NT2/D1 (cell line): ENCODE measurements around the gene KTN1.

Source experiments
- DNase-seq: peaks from one replicate; pipeline ENCODE4 v3.0.0-alpha.2; 2011; ENCODE audit warnings: low read depth, low spot score
- H3K27me3 ChIP-seq: 2 replicates; pipeline ENCODE4 v1.6.0; 2011; ENCODE audit warnings: mild to moderate bottlenecking; ENCODE audit not compliant: insufficient read length, insufficient read depth
- H3K36me3 ChIP-seq: 2 replicates; pipeline ENCODE4 v1.6.1; 2011; ENCODE audit warnings: mild to moderate bottlenecking, low read length, mixed read lengths; ENCODE audit not compliant: insufficient read depth, insufficient read length
- H3K4me1 ChIP-seq: 2 replicates; pipeline ENCODE4 v1.5.1; 2011; ENCODE audit not compliant: insufficient read depth, insufficient read length
- H3K4me3 ChIP-seq: 2 replicates; pipeline ENCODE4 v1.5.1; 2011; ENCODE audit warnings: low read depth; ENCODE audit not compliant: insufficient read length
- H3K9ac ChIP-seq: 2 replicates; pipeline ENCODE4 v1.6.0; 2011; ENCODE audit warnings: low read depth; ENCODE audit not compliant: insufficient read length
- H3K9me3 ChIP-seq: 2 replicates; pipeline ENCODE4 v1.5.1; 2011; ENCODE audit warnings: mild to moderate bottlenecking, low read length; ENCODE audit not compliant: insufficient read depth
- SUZ12 ChIP-seq: IDR thresholded peaks from 2 replicates; pipeline ENCODE4 v1.6.1; 2011; ENCODE audit not compliant: insufficient read length, insufficient read depth; ENCODE audit errors: extremely low read depth
- YY1 ChIP-seq: IDR thresholded peaks from 2 replicates; pipeline ENCODE4 v1.6.1; 2011; ENCODE audit not compliant: insufficient read length, insufficient read depth
- ZNF274 ChIP-seq: IDR thresholded peaks from 2 replicates; pipeline ENCODE4 v1.6.1; 2011; ENCODE audit warnings: mild to moderate bottlenecking, low read depth, low read length

The KTN1 gene

DNA sequence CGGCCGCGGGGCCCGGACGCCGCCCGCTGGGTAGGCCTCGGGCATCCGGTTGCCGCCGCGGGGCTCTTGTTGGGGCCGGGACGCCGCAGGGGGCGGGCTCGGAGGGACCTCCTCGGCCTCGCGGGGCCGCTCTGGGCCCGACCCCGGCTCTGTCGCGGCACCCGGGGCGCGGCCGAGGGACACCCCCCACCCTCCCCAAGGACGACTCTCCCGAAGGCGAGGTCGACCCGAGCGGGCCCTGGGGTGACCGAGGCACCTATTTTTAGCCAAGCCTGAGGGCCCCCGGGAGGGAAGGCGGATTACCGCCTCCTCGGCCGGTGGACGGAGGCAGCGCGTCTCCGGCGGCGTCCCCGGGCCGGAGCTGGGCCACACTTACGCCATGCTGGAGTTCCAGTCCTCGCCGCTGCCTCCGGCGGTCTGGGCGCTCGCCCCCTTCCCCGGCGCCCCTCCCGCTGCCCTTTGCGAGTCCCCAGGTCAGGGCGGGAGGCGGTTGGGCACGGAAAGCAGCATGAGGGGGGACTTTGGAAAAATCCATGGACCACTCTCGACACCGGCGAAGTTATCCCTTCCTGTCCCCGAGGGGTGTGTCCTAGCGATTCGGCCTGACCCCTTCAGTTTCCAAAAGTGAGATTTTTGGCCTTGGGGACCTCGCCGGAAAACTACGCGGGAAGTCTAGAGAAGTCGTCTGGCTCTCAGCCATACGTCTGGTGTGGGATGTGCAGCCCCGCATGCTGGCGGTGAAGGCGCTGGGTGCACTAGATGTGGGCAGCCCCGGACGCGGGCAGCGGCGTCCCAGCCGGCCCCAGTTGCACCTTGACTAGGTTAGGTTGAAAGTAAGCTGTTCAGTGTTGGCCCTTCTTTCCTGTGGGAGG, 699 bp downstream of the KTN1 start:
- H3K4me3 ChIP-seq: peak overlapping the region; percentile 77
- no peaks in the 10 kb centered on the region for H3K4me1 ChIP-seq
- no peak for DNase-seq
- TF ChIP-seq ZNF274 (no peak), SUZ12 (no peak), YY1 (no peak)
- H3K36me3 ChIP-seq: peaks cover 13% of the 10 kb centered on the region
- no peaks in the 10 kb centered on the region for H3K9me3 ChIP-seq
- H3K27me3 ChIP-seq: no peaks in the 10 kb centered on the region
- H3K9ac ChIP-seq: peak overlapping the region; percentile 85

DNA sequence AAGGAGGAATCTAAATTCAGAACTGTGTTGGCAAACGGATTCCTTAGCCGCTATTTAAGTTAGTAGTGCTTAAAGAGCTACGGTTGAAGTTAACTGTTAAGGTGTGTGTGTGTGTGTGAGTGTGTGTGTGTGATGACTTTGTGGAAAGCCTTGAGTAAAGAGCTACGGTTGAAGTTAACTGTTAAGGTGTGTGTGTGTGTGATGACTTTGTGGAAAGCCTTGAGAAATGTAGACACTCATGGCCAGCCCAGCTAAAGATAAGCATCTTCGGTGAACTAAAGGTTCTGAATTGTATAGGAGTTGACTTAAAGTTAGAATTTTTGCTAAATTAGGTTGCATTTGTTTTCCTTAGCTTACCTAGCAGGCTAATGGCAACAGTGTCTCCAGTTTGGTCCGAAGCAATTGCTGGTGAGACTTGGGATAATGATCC, 1.4 kb downstream of the KTN1 start:
- Histone ChIP-seq H3K36me3 (peaks cover 9% of the 10 kb centered on the region), H3K9ac (peak overlapping the region; percentile 85), H3K4me3 (peak overlapping the region; percentile 77), H3K4me1 (no peaks in the 10 kb centered on the region), H3K27me3 (no peaks in the 10 kb centered on the region), H3K9me3 (no peaks in the 10 kb centered on the region)
- TF ChIP-seq YY1 (no peak), ZNF274 (no peak), SUZ12 (no peak)
- no peak for DNase-seq

DNA sequence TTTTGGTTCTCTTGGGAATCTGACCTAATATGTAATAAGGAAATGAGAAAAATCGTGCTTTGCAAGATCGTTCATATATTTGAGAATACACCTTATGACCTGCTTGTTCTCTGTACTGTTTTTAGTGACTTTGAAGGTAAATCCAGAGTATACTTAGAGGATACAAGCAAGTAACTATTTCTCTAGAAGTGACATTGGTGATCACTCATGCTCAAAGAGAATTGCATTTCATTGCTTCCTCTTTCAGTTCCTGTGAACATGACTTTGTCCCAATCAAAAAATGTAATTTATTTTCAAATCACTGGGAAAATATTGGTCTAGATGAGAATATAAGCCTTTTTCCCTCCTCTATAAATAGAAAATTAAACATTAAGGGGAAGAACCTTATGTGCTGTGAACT, 2.7 kb downstream of the KTN1 start:
- Histone ChIP-seq H3K4me3 (no peak overlapping the region), H3K36me3 (no peaks in the 10 kb centered on the region), H3K27me3 (no peaks in the 10 kb centered on the region), H3K9me3 (no peaks in the 10 kb centered on the region), H3K9ac (no peak overlapping the region), H3K4me1 (no peaks in the 10 kb centered on the region)
- TF ChIP-seq ZNF274 (no peak), YY1 (no peak), SUZ12 (no peak)
- DNase-seq: no peak

DNA sequence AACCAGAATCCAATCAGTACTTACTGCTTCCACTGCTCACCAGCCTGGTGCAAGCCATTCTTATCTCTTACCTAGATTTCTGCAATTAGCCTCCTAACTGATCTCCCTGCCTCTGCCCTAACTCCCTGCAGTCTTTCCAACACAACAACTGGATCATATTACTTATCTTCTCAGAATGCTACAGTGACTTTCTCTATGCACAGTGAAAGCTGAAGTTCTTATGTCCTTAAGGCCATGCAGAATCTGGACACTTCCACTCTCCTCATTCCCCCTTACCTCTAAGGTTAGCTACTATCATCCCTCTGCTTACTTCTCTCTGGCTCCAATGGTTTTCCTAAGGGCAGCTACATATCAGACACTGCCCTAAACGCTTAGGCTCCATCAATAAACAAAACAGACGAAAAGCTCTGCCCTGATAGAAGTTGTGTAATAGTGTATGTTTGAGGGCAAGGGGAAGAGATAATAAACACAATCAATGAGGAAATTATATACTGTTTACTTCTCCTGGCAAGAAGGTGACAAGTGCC, 4.0 kb downstream of the KTN1 start:
- no peaks in the 10 kb centered on the region for H3K9me3 ChIP-seq
- DNase-seq: no peak
- H3K27me3 ChIP-seq: no peaks in the 10 kb centered on the region
- H3K4me1 ChIP-seq: no peaks in the 10 kb centered on the region
- no peaks in the 10 kb centered on the region for H3K36me3 ChIP-seq
- TF ChIP-seq YY1 (no peak), ZNF274 (no peak), SUZ12 (no peak)
- H3K9ac ChIP-seq: no peak overlapping the region
- H3K4me3 ChIP-seq: no peak overlapping the region

DNA sequence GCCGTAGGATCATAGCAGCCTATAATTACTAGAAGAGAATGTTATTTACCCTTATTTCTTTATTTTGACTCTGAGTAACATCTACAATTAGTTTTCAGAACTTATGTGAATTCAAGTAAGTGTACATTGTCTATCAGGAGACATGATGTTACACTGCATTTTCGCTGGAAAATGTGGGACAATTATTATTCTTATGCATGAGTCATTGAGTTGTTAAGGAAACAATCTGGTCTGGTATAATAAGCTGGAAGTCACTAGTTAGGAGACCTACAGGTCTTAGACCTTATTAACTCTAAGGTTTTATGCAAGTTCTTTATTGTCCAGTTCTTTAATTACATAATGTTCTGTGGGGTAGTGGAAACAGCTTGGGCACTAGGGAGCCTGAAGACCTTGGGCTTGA, 5.8 kb downstream of the KTN1 start:
- TF ChIP-seq YY1: no peak
- no peak for TF ChIP-seq ZNF274
- TF ChIP-seq SUZ12: no peak
- Histone ChIP-seq H3K4me3 (no peak overlapping the region), H3K9me3 (no peaks in the 10 kb centered on the region), H3K36me3 (no peaks in the 10 kb centered on the region), H3K27me3 (no peaks in the 10 kb centered on the region), H3K4me1 (no peaks in the 10 kb centered on the region), H3K9ac (no peak overlapping the region)
- no peak for DNase-seq

DNA sequence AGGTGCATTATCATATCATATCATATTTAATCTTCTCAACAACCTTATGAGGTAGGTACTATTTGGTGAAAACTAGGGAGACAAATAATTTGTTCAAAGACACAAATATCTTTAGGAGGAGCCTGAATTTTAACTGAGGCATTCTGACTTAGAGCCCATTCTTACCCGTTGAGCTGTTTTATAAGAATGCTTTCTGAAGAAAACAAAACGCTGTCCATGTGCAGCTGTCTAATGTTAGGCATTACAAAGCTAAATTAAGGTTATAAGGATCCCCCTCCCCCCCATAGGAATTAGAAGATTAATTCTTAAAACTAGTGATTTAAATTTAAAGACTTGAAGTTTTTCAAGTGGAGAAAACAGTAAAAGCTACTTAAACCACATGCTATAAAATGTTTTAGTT, 6.4 kb downstream of the KTN1 start:
- no peak for DNase-seq
- no peaks in the 10 kb centered on the region for H3K9me3 ChIP-seq
- H3K36me3 ChIP-seq: no peaks in the 10 kb centered on the region
- TF ChIP-seq SUZ12: no peak
- no peak for TF ChIP-seq YY1
- no peak for TF ChIP-seq ZNF274
- H3K4me1 ChIP-seq: no peaks in the 10 kb centered on the region
- no peak overlapping the region for H3K9ac ChIP-seq
- no peaks in the 10 kb centered on the region for H3K27me3 ChIP-seq
- no peak overlapping the region for H3K4me3 ChIP-seq

DNA sequence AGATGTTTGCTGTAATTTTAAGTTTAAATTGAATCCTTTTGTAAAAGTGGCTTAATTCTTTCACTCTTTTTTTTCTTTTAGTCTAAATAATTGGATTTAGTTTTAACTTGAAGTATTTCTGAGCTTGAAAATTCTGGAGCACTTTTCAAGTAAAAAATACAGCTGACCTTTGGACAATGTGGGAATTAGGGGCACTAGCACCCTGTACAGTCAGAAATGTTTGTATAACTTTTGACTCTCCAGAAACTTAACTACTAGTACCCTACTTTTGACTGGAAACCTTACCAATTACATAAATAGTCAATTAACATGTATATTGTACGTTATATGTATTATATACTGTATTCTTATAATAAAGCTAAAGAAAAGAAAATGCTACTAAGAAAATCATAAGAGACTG, 7.8 kb downstream of the KTN1 start:
- TF ChIP-seq YY1 (no peak), ZNF274 (no peak), SUZ12 (no peak)
- Histone ChIP-seq H3K36me3 (no peaks in the 10 kb centered on the region), H3K4me3 (no peak overlapping the region), H3K9ac (no peak overlapping the region), H3K27me3 (no peaks in the 10 kb centered on the region), H3K9me3 (no peaks in the 10 kb centered on the region), H3K4me1 (no peaks in the 10 kb centered on the region)
- DNase-seq: no peak
